ENCODE measurements around the gene TUBAL3. TPM values are rescaled to one million over a fixed set of nuclear protein-coding genes. Genes with fewer than 3 reads are reported as not detected.
"Not testable (repeated sequence)": the region's sequence is repeated elsewhere in the genome, so short reads cannot be mapped to it uniquely, and the experiment has no call there.

Gene TUBAL3
- total RNA-seq, 2 donors from 2014 or later, result not detected

GRCh38 chr10:5390607-5391205 is 13.9 kb downstream of the TUBAL3 start:
- ATAC-seq (no peak), DNase-seq (no peak)
- H3K27me3 Mint-ChIP-seq, result peaks cover 14% of the 10 kb centered on the region
- peaks cover 3% of the 10 kb centered on the region for H3K36me3 Mint-ChIP-seq (ENCODE audit: low read depth)
- H3K9me3 ChIP-seq (ENCODE audit: control insufficient read depth, low read length, poor library complexity, severe bottlenecking), result peaks cover 14% of the 10 kb centered on the region
- H3K4me1 Mint-ChIP-seq, result no peaks in the 10 kb centered on the region
- no peak overlapping the region for H3K27ac Mint-ChIP-seq
- H3K4me3 Mint-ChIP-seq, result no peak overlapping the region

GRCh38 chr10:5387169-5387568 is 17.5 kb downstream of the TUBAL3 start:
- ATAC-seq (no peak), DNase-seq (no peak)
- H3K27ac Mint-ChIP-seq, result no peak overlapping the region
- no peaks in the 10 kb centered on the region for H3K4me1 Mint-ChIP-seq
- peaks cover 5% of the 10 kb centered on the region for H3K27me3 Mint-ChIP-seq
- H3K36me3 Mint-ChIP-seq (ENCODE audit: low read depth), result peaks cover 3% of the 10 kb centered on the region
- no peak overlapping the region for H3K4me3 Mint-ChIP-seq
- H3K9me3 ChIP-seq (ENCODE audit: control insufficient read depth, low read length, poor library complexity, severe bottlenecking), result peaks cover 14% of the 10 kb centered on the region

- ATAC-seq, result no peak
- H3K27ac Mint-ChIP-seq, result no peak overlapping the region
- no peak overlapping the region for H3K4me3 Mint-ChIP-seq
- H3K36me3 Mint-ChIP-seq (ENCODE audit: low read depth), result peaks cover 3% of the 10 kb centered on the region
- peaks cover 7% of the 10 kb centered on the region for H3K9me3 ChIP-seq (ENCODE audit: control insufficient read depth, low read length, poor library complexity, severe bottlenecking)
- no peak for DNase-seq
- peaks cover 5% of the 10 kb centered on the region for H3K27me3 Mint-ChIP-seq
- no peaks in the 10 kb centered on the region for H3K4me1 Mint-ChIP-seq
Observed at GRCh38 chr10:5385224-5385623, 19.4 kb downstream of the TUBAL3 start.

GRCh38 chr10:5381187-5381586 is 23.4 kb downstream of the TUBAL3 start:
- Mint-ChIP-seq H3K27ac (no peak overlapping the region), H3K27me3 (peaks cover 5% of the 10 kb centered on the region)

GRCh38 chr10:5380395-5380794 is 24.2 kb downstream of the TUBAL3 start:
- H3K4me1 Mint-ChIP-seq; H3K4me3 Mint-ChIP-seq; H3K36me3 Mint-ChIP-seq (ENCODE audit: low read depth); DNase-seq; H3K27ac Mint-ChIP-seq; ATAC-seq; H3K9me3 ChIP-seq (ENCODE audit: control insufficient read depth, low read length, poor library complexity, severe bottlenecking); H3K27me3 Mint-ChIP-seq: not testable (repeated sequence)

More at GRCh38 chr10:5381187-5381586, 23.4 kb downstream of the TUBAL3 start:
- H3K9me3 ChIP-seq (ENCODE audit: control insufficient read depth, low read length, poor library complexity, severe bottlenecking), result no peaks in the 10 kb centered on the region
- Mint-ChIP-seq H3K4me1 (no peaks in the 10 kb centered on the region), H3K4me3 (no peak overlapping the region), H3K36me3 (ENCODE audit: low read depth) (peaks cover 3% of the 10 kb centered on the region)
- ATAC-seq (no peak), DNase-seq (no peak)

- not testable (repeated sequence) for DNase-seq; H3K9me3 ChIP-seq (ENCODE audit: control insufficient read depth, low read length, poor library complexity, severe bottlenecking); H3K4me3 Mint-ChIP-seq; H3K27ac Mint-ChIP-seq; H3K4me1 Mint-ChIP-seq; H3K36me3 Mint-ChIP-seq (ENCODE audit: low read depth); ATAC-seq
- H3K27me3 Mint-ChIP-seq, result peaks cover 17% of the 10 kb centered on the region
Observed at GRCh38 chr10:5379202-5379601, 25.4 kb downstream of the TUBAL3 start.

GRCh38 chr10:5376450-5376849 is 28.2 kb downstream of the TUBAL3 start:
- DNase-seq (no peak), ATAC-seq (no peak)
- no peaks in the 10 kb centered on the region for H3K9me3 ChIP-seq (ENCODE audit: control insufficient read depth, low read length, poor library complexity, severe bottlenecking)
- H3K4me3 Mint-ChIP-seq, result no peak overlapping the region
- H3K27me3 Mint-ChIP-seq, result peaks cover 13% of the 10 kb centered on the region
- peaks cover 4% of the 10 kb centered on the region for H3K36me3 Mint-ChIP-seq (ENCODE audit: low read depth)
- H3K4me1 Mint-ChIP-seq, result peaks cover 5% of the 10 kb centered on the region
- H3K27ac Mint-ChIP-seq, result no peak overlapping the region

GRCh38 chr10:5373891-5374611 is 30.6 kb downstream of the TUBAL3 start:
- no peak overlapping the region for H3K4me3 Mint-ChIP-seq
- H3K4me1 Mint-ChIP-seq, result peaks cover 5% of the 10 kb centered on the region
- peaks cover 13% of the 10 kb centered on the region for H3K27me3 Mint-ChIP-seq
- peaks cover 4% of the 10 kb centered on the region for H3K36me3 Mint-ChIP-seq (ENCODE audit: low read depth)
- no peak for DNase-seq
- no peak overlapping the region for H3K27ac Mint-ChIP-seq
- ATAC-seq, result no peak
- no peaks in the 10 kb centered on the region for H3K9me3 ChIP-seq (ENCODE audit: control insufficient read depth, low read length, poor library complexity, severe bottlenecking)

GRCh38 chr10:5373307-5373706 is 31.3 kb downstream of the TUBAL3 start:
- no peak for DNase-seq
- Mint-ChIP-seq H3K4me1 (peaks cover 5% of the 10 kb centered on the region), H3K27ac (no peak overlapping the region), H3K36me3 (ENCODE audit: low read depth) (peaks cover 4% of the 10 kb centered on the region), H3K4me3 (no peak overlapping the region), H3K27me3 (peaks cover 13% of the 10 kb centered on the region)
- H3K9me3 ChIP-seq (ENCODE audit: control insufficient read depth, low read length, poor library complexity, severe bottlenecking), result no peaks in the 10 kb centered on the region
- no peak for ATAC-seq

GRCh38 chr10:5370493-5371352 is 33.9 kb downstream of the TUBAL3 start:
- DNase-seq (no peak), ATAC-seq (no peak)
- no peak overlapping the region for H3K27ac Mint-ChIP-seq
- H3K9me3 ChIP-seq (ENCODE audit: control insufficient read depth, low read length, poor library complexity, severe bottlenecking), result no peaks in the 10 kb centered on the region
- no peak overlapping the region for H3K4me3 Mint-ChIP-seq
- peaks cover 4% of the 10 kb centered on the region for H3K36me3 Mint-ChIP-seq (ENCODE audit: low read depth)
- peaks cover 13% of the 10 kb centered on the region for H3K27me3 Mint-ChIP-seq
- H3K4me1 Mint-ChIP-seq, result peaks cover 5% of the 10 kb centered on the region

- Mint-ChIP-seq H3K27me3 (peaks cover 9% of the 10 kb centered on the region), H3K27ac (no peak overlapping the region), H3K4me1 (peaks cover 2% of the 10 kb centered on the region), H3K4me3 (no peak overlapping the region), H3K36me3 (ENCODE audit: low read depth) (peaks cover 4% of the 10 kb centered on the region)
- DNase-seq (no peak), ATAC-seq (no peak)
- no peaks in the 10 kb centered on the region for H3K9me3 ChIP-seq (ENCODE audit: control insufficient read depth, low read length, poor library complexity, severe bottlenecking)
Observed at GRCh38 chr10:5369362-5370158, 35.1 kb downstream of the TUBAL3 start.

GRCh38 chr10:5365928-5366327 is 38.7 kb downstream of the TUBAL3 start:
- H3K36me3 Mint-ChIP-seq (ENCODE audit: low read depth), result no peaks in the 10 kb centered on the region
- DNase-seq, result no peak
- H3K27ac Mint-ChIP-seq, result no peak overlapping the region
- H3K9me3 ChIP-seq (ENCODE audit: control insufficient read depth, low read length, poor library complexity, severe bottlenecking), result no peaks in the 10 kb centered on the region
- no peaks in the 10 kb centered on the region for H3K4me1 Mint-ChIP-seq
- H3K4me3 Mint-ChIP-seq, result no peak overlapping the region
- no peak for ATAC-seq
- peaks cover 41% of the 10 kb centered on the region for H3K27me3 Mint-ChIP-seq

GRCh38 chr10:5364890-5365338 is 39.7 kb downstream of the TUBAL3 start, which contains the start of gene UCN3:
TSS of gene UCN3 (plus strand) at chr10:5364966. CDS start at chr10:5373721, 8,755 bp downstream.
- no peaks in the 10 kb centered on the region for H3K36me3 Mint-ChIP-seq (ENCODE audit: low read depth)
- peaks cover 51% of the 10 kb centered on the region for H3K27me3 Mint-ChIP-seq
- DNase-seq, result no peak
- H3K9me3 ChIP-seq (ENCODE audit: control insufficient read depth, low read length, poor library complexity, severe bottlenecking), result no peaks in the 10 kb centered on the region
- peak within 1 kb of the TSS; percentile 12 for H3K27ac Mint-ChIP-seq
- no peak for ATAC-seq
- no peak within 1 kb of the TSS for H3K4me3 Mint-ChIP-seq
- H3K4me1 Mint-ChIP-seq, result no peaks in the 10 kb centered on the region

Data from T-helper 17 cell (primary cell).